CD14-positive monocyte (primary cell): ENCODE measurements around the gene SSX4B. TPM values are rescaled to one million over a fixed set of nuclear protein-coding genes. Genes with fewer than 3 reads are reported as not detected.

Experiments used
- polyA plus RNA-seq, 3 donors: library from polyadenylated mRNA; depleted of rRNA in 1 of 3; unstranded in 2 of 3; stranded (reverse) in 1 of 3; fragments of 300-500 nt in 2 of 3; fragments of >200 nt in 1 of 3; fragmentation: Illumina TruSeq in 2 of 3; gene quantifications; 1 replicate in 2 of 3; 2 replicates in 1 of 3; pipeline ENCODE4 v1.2.3, GENCODE V29; 2012 to 2021
- small RNA-seq: library from RNA; depleted of rRNA; stranded (forward); fragments of <200 nt; gene quantifications from one replicate; pipeline ENCODE3, GENCODE V24; 2012; ENCODE audit warnings: low read depth; ENCODE audit not compliant: insufficient read length

SSX4B gene
- polyA plus RNA-seq, 3 donors: not detected

Small RNA genes within 50 kb of the gene (small RNA-seq; reads per million reads assigned to genes)
- gene AL606490.4 (not detected), gene AL606490.7 (not detected)

Other genes with a start within 250 kb of the SSX4B start
- gene SSX5, start 215.2 kb downstream of the SSX4B start, polyA plus RNA-seq: not detected
- not detected for gene SSX1, start 156.6 kb downstream of the SSX4B start, polyA plus RNA-seq
- gene SSX3, start 55.3 kb downstream of the SSX4B start, polyA plus RNA-seq: not detected
- not detected for gene SSX4, start 28.4 kb downstream of the SSX4B start, polyA plus RNA-seq
- under 1 TPM; 0.60 to 0.94 (median 0.69) TPM for gene SLC38A5, start 58.3 kb upstream of the SSX4B start, polyA plus RNA-seq
- gene FTSJ1, start 64.2 kb upstream of the SSX4B start, polyA plus RNA-seq: 10 to 100 TPM; 36.6 to 44.3 (median 40.4) TPM
- 10 to 100 TPM in 1 of 3 donors, 1 to 10 TPM in 2; 7.5 to 10.5 (median 7.8) TPM for gene PORCN, start 97.0 kb upstream of the SSX4B start, polyA plus RNA-seq
- gene EBP, start 109.8 kb upstream of the SSX4B start, polyA plus RNA-seq: 10 to 100 TPM; 47.2 to 59.5 (median 47.4) TPM
- 10 to 100 TPM in 1 of 3 donors, 1 to 10 TPM in 2; 5.7 to 16.9 (median 6.6) TPM for gene TBC1D25, start 127.8 kb upstream of the SSX4B start, polyA plus RNA-seq
- gene RBM3, start 162.5 kb upstream of the SSX4B start, polyA plus RNA-seq: 100 to 1,000 TPM; 187 to 302 (median 203) TPM
- gene WDR13, start 185.5 kb upstream of the SSX4B start, polyA plus RNA-seq: 100 to 1,000 TPM in 1 of 3 donors, 10 to 100 TPM in 2; 68.6 to 171 (median 93.3) TPM